CD4-positive, CD25-positive, alpha-beta regulatory T cell (primary cell): ENCODE results near the gene MAPKBP1. TPM values are rescaled to one million over a fixed set of nuclear protein-coding genes. Genes with fewer than 3 reads are reported as not detected.
"Not testable (repeated sequence)": the region's sequence is repeated elsewhere in the genome, so short reads cannot be mapped to it uniquely, and the experiment has no call there.

Experiments used
- ATAC-seq, 2 donors: fragments of 150-1000 bp; cut with Tn5 transposase; one replicate each; pipeline ENCODE4 v1.10.0; 2021; ENCODE audit warnings: low read depth in 2 of 2, moderate number of reproducible peaks in 2 of 2, moderate library complexity in 1 of 2
- DNase-seq, 3 donors: peaks; one replicate each; pipeline versions ENCODE4 v3.0.0 to v3.0.0-alpha.2; 2012 to 2022; ENCODE audit warnings: mixed read lengths in 1 of 3
- H3K27ac ChIP-seq: one replicate; pipeline ENCODE4 v1.7.0; 2013; ENCODE audit warnings: mild to moderate bottlenecking, low read length; ENCODE audit not compliant: insufficient read depth, poor library complexity, severe bottlenecking
- H3K27me3 ChIP-seq: one replicate; pipeline ENCODE4 v1.7.0; 2013; ENCODE audit warnings: low read length; ENCODE audit not compliant: control insufficient read depth, insufficient read depth
- H3K36me3 ChIP-seq: one replicate; pipeline ENCODE4 v1.7.0; 2013; ENCODE audit warnings: mild to moderate bottlenecking, low read length, moderate library complexity; ENCODE audit not compliant: control insufficient read depth, insufficient read depth
- H3K4me1 ChIP-seq: 2 replicates; pipeline ENCODE4 v1.7.0; 2013; ENCODE audit warnings: mild to moderate bottlenecking, low read length; ENCODE audit not compliant: insufficient read depth, control insufficient read depth, poor library complexity, severe bottlenecking
- H3K4me3 ChIP-seq: one replicate; pipeline ENCODE4 v1.7.0; 2013; ENCODE audit warnings: low read depth, mild to moderate bottlenecking, low read length, moderate library complexity
- H3K9me3 ChIP-seq, 2 experiments: 1 replicate in 1 of 2; 2 replicates in 1 of 2; pipeline ENCODE4 v1.7.0; 2013; ENCODE audit warnings: low read length in 2 of 2, mild to moderate bottlenecking in 1 of 2, moderate library complexity in 1 of 2; ENCODE audit not compliant: control insufficient read depth in 2 of 2
- H3K27ac Mint-ChIP-seq, 3 donors: one replicate each; pipeline ENCODE4 v1.8.0; 2020 to 2022; ENCODE audit warnings: mild to moderate bottlenecking in 3 of 3, mixed read lengths in 3 of 3, moderate library complexity in 2 of 3
- H3K27me3 Mint-ChIP-seq: one replicate; pipeline ENCODE4 v1.8.0; 2022; ENCODE audit warnings: mild to moderate bottlenecking, mixed read lengths
- H3K36me3 Mint-ChIP-seq: one replicate; pipeline ENCODE4 v1.8.0; 2020; ENCODE audit warnings: mixed read lengths
- H3K4me1 Mint-ChIP-seq, 4 donors: one replicate each; pipeline ENCODE4 v1.8.0; 2020 to 2022; ENCODE audit warnings: mixed read lengths in 4 of 4, mild to moderate bottlenecking in 1 of 4
- H3K4me3 Mint-ChIP-seq, 4 donors: one replicate each; pipeline ENCODE4 v1.8.0; 2020 to 2022; ENCODE audit warnings: mild to moderate bottlenecking in 4 of 4, mixed read lengths in 4 of 4, moderate library complexity in 3 of 4
- H3K9me3 Mint-ChIP-seq, 7 donors: one replicate each; pipeline ENCODE4 v1.8.0; 2020 to 2022; ENCODE audit warnings: mixed read lengths in 7 of 7, mild to moderate bottlenecking in 3 of 7, moderate library complexity in 2 of 7
- polyA plus RNA-seq, 4 donors: library from polyadenylated mRNA; unstranded; fragments of 300-500 nt; fragmentation: Illumina TruSeq; gene quantifications; one replicate each; pipeline ENCODE4 v1.2.3, GENCODE V29; 2021
- total RNA-seq: library from RNA; stranded (reverse); gene quantifications from one replicate; pipeline ENCODE4 v1.2.3, GENCODE V29; 2022

MAPKBP1 gene
- total and polyA plus RNA-seq, 5 donors from 2014 or later: 1.9 to 40.4 (median 2.7) TPM

GRCh38 chr15:41831291-41831690, 57.0 kb downstream of the MAPKBP1 start:
- peak; percentile 34 to 35 for ATAC-seq
- H3K9me3 ChIP-seq, H3K27ac ChIP-seq, H3K27me3 Mint-ChIP-seq, H3K27me3 ChIP-seq, H3K36me3 ChIP-seq, H3K9me3 Mint-ChIP-seq: not testable (repeated sequence)
- Histone ChIP-seq H3K4me1 (peaks cover 56% of the 10 kb centered on the region), H3K4me3 (peak overlapping the region; percentile 35)
- peak overlapping the region; percentile 62 to 87 (median 79) for H3K4me3 Mint-ChIP-seq
- peaks cover 18% of the 10 kb centered on the region for H3K36me3 Mint-ChIP-seq
- H3K27ac Mint-ChIP-seq: peak overlapping the region in 2 of 3 donors; percentile 79 to 89
- peak in 2 of 3 donors; percentile 63 to 85 for DNase-seq
- peaks cover 9 to 70% (median 42%) of the 10 kb centered on the region in 4 donors for H3K4me1 Mint-ChIP-seq

- Mint-ChIP-seq H3K36me3 (peaks cover 22% of the 10 kb centered on the region), H3K9me3 (peaks cover 0 to 2% (median 0%) of the 10 kb centered on the region in 7 donors), H3K4me3 (peak overlapping the region in 2 of 4 donors; percentile 17 to 37), H3K27ac (peak overlapping the region in 2 of 3 donors; percentile 7 to 45), H3K27me3 (peaks cover 5% of the 10 kb centered on the region), H3K4me1 (peaks cover 9 to 70% (median 41%) of the 10 kb centered on the region in 4 donors)
- Histone ChIP-seq H3K27me3 (no peaks in the 10 kb centered on the region), H3K9me3 (no peaks in the 10 kb centered on the region), H3K36me3 (peaks cover 7% of the 10 kb centered on the region), H3K4me3 (no peak overlapping the region), H3K4me1 (peaks cover 52% of the 10 kb centered on the region), H3K27ac (no peak overlapping the region)
- ATAC-seq: no peak
- no peak for DNase-seq
Observed at GRCh38 chr15:41832208-41832607, 57.9 kb downstream of the MAPKBP1 start.

GRCh38 chr15:41832875-41833274, 58.6 kb downstream of the MAPKBP1 start:
- no peak for ATAC-seq
- Histone ChIP-seq H3K27ac (no peak overlapping the region), H3K36me3 (peaks cover 7% of the 10 kb centered on the region), H3K27me3 (no peaks in the 10 kb centered on the region), H3K9me3 (no peaks in the 10 kb centered on the region), H3K4me1 (peaks cover 48% of the 10 kb centered on the region), H3K4me3 (no peak overlapping the region)
- Mint-ChIP-seq H3K27me3 (peaks cover 5% of the 10 kb centered on the region), H3K36me3 (peaks cover 23% of the 10 kb centered on the region), H3K9me3 (peaks cover 0 to 2% (median 0%) of the 10 kb centered on the region in 7 donors), H3K27ac (peak overlapping the region in 2 of 3 donors; percentile 45 to 72), H3K4me1 (peaks cover 9 to 68% (median 39%) of the 10 kb centered on the region in 4 donors), H3K4me3 (peak overlapping the region in 3 of 4 donors; percentile 17 to 64 (median 37))
- peak in 1 of 3 donors; percentile 43 for DNase-seq

GRCh38 chr15:41834096-41834495, 59.8 kb downstream of the MAPKBP1 start:
- Mint-ChIP-seq H3K4me1 (peaks cover 0 to 59% (median 31%) of the 10 kb centered on the region in 4 donors), H3K4me3 (peak overlapping the region in 1 of 4 donors; percentile 12), H3K36me3 (peaks cover 23% of the 10 kb centered on the region), H3K9me3 (peaks cover 0 to 2% (median 0%) of the 10 kb centered on the region in 7 donors), H3K27ac (no peak overlapping the region), H3K27me3 (peaks cover 5% of the 10 kb centered on the region)
- Histone ChIP-seq H3K9me3 (no peaks in the 10 kb centered on the region), H3K4me1 (peaks cover 37% of the 10 kb centered on the region), H3K27ac (no peak overlapping the region), H3K27me3 (no peaks in the 10 kb centered on the region), H3K4me3 (no peak overlapping the region), H3K36me3 (peaks cover 7% of the 10 kb centered on the region)
- DNase-seq (no peak), ATAC-seq (no peak)

GRCh38 chr15:41836073-41836472, 61.8 kb downstream of the MAPKBP1 start:
- DNase-seq (no peak), ATAC-seq (no peak)
- Mint-ChIP-seq H3K4me3 (no peak overlapping the region), H3K27me3 (peaks cover 4% of the 10 kb centered on the region), H3K27ac (peak overlapping the region in 1 of 3 donors; percentile 82), H3K36me3 (peaks cover 23% of the 10 kb centered on the region), H3K4me1 (peaks cover 0 to 42% (median 28%) of the 10 kb centered on the region in 4 donors), H3K9me3 (no peaks in the 10 kb centered on the region)
- Histone ChIP-seq H3K27ac (no peak overlapping the region), H3K27me3 (no peaks in the 10 kb centered on the region), H3K36me3 (peaks cover 10% of the 10 kb centered on the region), H3K4me1 (peaks cover 19% of the 10 kb centered on the region), H3K9me3 (no peaks in the 10 kb centered on the region), H3K4me3 (no peak overlapping the region)

- ATAC-seq: no peak
- no peak overlapping the region for H3K4me3 ChIP-seq
- Mint-ChIP-seq H3K27me3 (no peaks in the 10 kb centered on the region), H3K27ac (no peak overlapping the region), H3K4me3 (no peak overlapping the region), H3K4me1 (peaks cover 0 to 34% (median 22%) of the 10 kb centered on the region in 4 donors), H3K9me3 (no peaks in the 10 kb centered on the region), H3K36me3 (peaks cover 21% of the 10 kb centered on the region)
- H3K36me3 ChIP-seq: peaks cover 10% of the 10 kb centered on the region
- no peak for DNase-seq
- H3K27ac ChIP-seq: no peak overlapping the region
- H3K27me3 ChIP-seq: no peaks in the 10 kb centered on the region
- H3K4me1 ChIP-seq: peaks cover 11% of the 10 kb centered on the region
- no peaks in the 10 kb centered on the region for H3K9me3 ChIP-seq
Observed at GRCh38 chr15:41836713-41837454, 62.6 kb downstream of the MAPKBP1 start.

- Histone ChIP-seq H3K27ac (no peak within 1 kb of the TSS), H3K36me3 (peaks cover 14% of the 10 kb centered on the region), H3K4me1 (no peaks in the 10 kb centered on the region), H3K4me3 (no peak within 1 kb of the TSS), H3K9me3 (no peaks in the 10 kb centered on the region), H3K27me3 (no peaks in the 10 kb centered on the region)
- Mint-ChIP-seq H3K4me1 (peaks cover 0 to 20% (median 10%) of the 10 kb centered on the region in 4 donors), H3K4me3 (no peak within 1 kb of the TSS), H3K27me3 (no peaks in the 10 kb centered on the region), H3K27ac (peak within 1 kb of the TSS in 2 of 3 donors; percentile 26 to 51), H3K9me3 (no peaks in the 10 kb centered on the region), H3K36me3 (peaks cover 15% of the 10 kb centered on the region)
- no peak for DNase-seq
- no peak for ATAC-seq
Observed at GRCh38 chr15:41838400-41838897, 64.2 kb downstream of the MAPKBP1 start, which contains the start of gene PLA2G4B. TSS of gene PLA2G4B (plus strand) at chr15:41838847. CDS start at chr15:41838914, 67 bp downstream.
